ENCODE measurements around the gene NEK7.
"Not testable (repeated sequence)": the region's sequence is repeated elsewhere in the genome, so short reads cannot be mapped to it uniquely, and the experiment has no call there.

The NEK7 gene

DNA sequence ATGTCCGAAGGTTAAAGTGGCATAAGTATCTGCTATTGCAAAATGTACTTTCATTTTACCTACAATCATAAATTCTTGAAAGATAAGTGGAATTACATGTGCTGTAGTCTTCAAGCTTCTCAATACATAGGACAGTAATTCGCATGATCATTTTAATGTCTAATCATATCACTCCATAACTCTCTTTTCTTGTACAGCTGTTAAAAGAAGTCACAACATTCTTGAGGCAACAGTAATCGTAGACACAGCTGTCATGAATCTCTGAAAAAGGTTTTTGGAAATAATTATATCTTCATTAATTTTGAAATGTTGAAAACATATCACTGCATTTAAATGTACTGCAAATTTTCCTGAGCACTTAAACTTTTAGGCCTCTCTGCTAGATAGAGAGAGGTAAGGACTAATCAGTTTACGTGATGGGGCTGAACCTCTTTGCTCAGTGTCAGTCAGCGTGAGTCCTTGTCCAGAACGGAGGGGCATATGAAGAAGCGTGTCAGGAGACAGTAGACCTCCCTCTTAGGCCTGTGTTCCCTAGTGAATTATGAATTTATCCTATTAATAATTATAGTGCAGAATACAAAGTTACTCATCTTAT lies 133.4 kb downstream of the NEK7 start:
- DNase-seq (ENCODE audit: low read depth in 2 of 2) = no peak

- no peak for DNase-seq (ENCODE audit: low read depth in 2 of 2)
Observed at GRCh38 chr1:198291036-198291435, 134.2 kb downstream of the NEK7 start.

DNA sequence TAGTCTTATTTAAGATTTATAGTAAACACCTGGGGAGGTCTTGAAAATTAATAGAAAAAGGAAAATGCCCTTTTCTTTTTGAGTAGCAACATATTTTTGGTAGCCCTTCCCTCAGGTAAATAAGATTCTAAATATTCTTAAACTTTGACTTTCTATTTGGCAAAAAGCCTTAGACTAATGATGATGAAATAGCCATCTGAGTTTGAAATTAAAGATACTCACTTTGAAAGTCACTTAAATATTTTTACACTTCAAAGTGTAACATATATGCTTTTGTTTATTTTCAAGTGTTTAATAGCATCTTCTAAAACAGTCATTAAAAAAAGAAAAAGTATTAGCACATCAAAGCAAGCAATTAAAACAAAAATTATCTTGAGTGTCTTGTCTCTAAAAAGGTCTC lies 135.1 kb downstream of the NEK7 start:
- DNase-seq (ENCODE audit: low read depth in 2 of 2) = no peak

- no peak for DNase-seq (ENCODE audit: low read depth in 2 of 2)
Observed at GRCh38 chr1:198295225-198295624, 138.4 kb downstream of the NEK7 start.

DNA sequence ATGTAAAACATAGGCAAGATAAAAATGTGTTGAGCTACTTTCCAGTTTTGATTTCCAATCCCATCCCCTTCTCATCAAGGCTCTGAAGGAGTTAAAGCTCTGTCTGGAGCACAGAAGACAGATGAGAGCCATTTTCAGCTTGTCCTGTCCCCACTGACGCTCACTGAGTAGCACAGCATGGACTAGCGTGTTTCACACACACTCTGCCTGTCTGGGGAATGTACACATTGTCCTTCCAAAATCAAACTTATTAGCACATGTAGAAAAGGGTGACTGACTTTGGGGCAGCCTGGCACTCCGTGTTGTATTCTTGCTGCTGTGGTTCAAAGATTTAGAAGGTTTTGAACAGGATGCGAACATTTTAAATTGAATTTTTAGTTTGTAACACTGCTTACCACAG lies 139.2 kb downstream of the NEK7 start:
- DNase-seq (ENCODE audit: low read depth in 2 of 2) = no peak

- no peak for DNase-seq (ENCODE audit: low read depth in 2 of 2)
Observed at GRCh38 chr1:198297281-198297680, 140.5 kb downstream of the NEK7 start.

DNA sequence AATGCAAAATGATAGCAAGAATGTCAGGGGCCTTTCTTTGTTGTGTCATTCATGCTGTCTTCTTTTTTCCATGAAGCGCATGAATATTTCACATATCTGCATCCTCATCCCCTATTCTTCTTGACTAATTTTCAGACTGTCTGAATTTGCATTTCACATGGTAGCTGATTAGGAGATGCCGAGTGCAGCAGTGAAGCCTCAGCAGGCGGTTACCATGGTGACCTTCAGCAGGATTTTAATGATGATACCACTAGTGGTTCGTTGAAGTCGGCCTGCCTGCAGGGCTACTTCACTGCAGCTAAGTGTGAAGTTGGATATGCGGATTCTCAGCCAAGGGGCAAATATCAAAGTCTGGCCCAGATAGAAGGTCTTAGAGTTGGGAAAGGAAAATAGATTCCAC lies 141.8 kb downstream of the NEK7 start:
- no peak for DNase-seq (ENCODE audit: low read depth in 2 of 2)

GRCh38 chr1:198300451-198300850 lies 143.7 kb downstream of the NEK7 start:
- no peak for DNase-seq (ENCODE audit: low read depth in 2 of 2)

DNA sequence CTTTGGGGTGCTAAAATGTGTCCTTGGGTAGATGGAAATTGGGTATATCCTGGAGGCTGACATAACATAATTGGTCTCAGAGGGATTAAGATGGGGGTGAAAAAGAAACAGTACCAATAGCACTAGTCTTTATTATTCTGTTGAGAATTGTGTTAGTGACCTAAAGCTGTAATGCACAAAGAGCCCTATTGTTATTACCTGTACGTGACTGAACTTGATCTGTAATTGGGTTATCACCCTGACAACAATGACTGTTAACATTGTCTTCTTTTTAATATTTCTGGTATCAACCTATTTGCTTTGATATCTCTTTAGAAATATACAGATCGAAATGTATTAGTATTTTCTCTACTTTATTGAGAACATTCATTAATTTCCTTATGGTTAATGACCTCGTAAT lies 147.6 kb downstream of the NEK7 start:
- DNase-seq (ENCODE audit: low read depth in 2 of 2) = no peak

GRCh38 chr1:198314817-198315216 lies 158.0 kb downstream of the NEK7 start:
- not testable (repeated sequence) for DNase-seq (ENCODE audit: low read depth in 2 of 2)

GRCh38 chr1:198315331-198315730 lies 158.5 kb downstream of the NEK7 start:
- not testable (repeated sequence) for DNase-seq (ENCODE audit: low read depth in 2 of 2)

GRCh38 chr1:198316546-198317100 lies 159.8 kb downstream of the NEK7 start:
- DNase-seq (ENCODE audit: low read depth in 2 of 2) = no peak

GRCh38 chr1:198318085-198318484 lies 161.3 kb downstream of the NEK7 start:
- DNase-seq (ENCODE audit: low read depth in 2 of 2) = no peak

DNA sequence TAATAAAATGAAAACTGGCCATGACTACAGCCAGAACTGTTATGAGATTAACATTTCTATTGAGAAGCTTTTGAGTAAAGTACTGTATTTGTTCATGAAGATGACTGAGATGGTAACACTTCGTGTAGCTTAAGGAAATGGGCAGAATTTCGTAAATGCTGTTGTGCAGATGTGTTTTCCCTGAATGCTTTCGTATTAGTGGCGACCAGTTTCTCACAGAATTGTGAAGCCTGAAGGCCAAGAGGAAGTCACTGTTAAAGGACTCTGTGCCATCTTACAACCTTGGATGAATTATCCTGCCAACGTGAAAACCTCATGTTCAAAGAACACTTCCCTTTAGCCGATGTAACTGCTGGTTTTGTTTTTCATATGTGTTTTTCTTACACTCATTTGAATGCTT lies 164.0 kb downstream of the NEK7 start:
- no peak for DNase-seq (ENCODE audit: low read depth in 2 of 2)

GRCh38 chr1:198326232-198326631 lies 169.4 kb downstream of the NEK7 start:
- no peak for DNase-seq (ENCODE audit: low read depth in 2 of 2)

DNA sequence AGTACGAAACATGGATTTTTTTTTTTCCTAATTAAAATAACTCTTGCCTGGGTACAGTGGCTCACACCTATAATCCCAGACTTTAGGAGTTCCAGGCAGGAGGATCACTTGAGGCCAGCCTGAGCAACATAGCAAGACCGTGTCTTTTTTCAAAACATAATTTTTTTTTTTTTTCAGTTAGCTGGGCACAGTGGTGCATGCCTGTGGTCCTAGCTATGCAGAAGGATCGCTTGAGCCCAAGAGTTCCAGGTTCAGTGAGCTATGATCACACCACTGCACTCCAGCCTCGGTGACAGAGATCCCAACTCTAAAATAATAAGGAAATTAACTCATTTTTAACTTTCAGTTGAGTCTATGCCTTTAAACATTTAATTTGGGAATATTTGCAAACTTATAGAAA lies 170.1 kb downstream of the NEK7 start:
- no peak for DNase-seq (ENCODE audit: low read depth in 2 of 2)

GRCh38 chr1:198328458-198329032 lies 171.7 kb downstream of the NEK7 start:
- no peak for DNase-seq (ENCODE audit: low read depth in 2 of 2)

DNA sequence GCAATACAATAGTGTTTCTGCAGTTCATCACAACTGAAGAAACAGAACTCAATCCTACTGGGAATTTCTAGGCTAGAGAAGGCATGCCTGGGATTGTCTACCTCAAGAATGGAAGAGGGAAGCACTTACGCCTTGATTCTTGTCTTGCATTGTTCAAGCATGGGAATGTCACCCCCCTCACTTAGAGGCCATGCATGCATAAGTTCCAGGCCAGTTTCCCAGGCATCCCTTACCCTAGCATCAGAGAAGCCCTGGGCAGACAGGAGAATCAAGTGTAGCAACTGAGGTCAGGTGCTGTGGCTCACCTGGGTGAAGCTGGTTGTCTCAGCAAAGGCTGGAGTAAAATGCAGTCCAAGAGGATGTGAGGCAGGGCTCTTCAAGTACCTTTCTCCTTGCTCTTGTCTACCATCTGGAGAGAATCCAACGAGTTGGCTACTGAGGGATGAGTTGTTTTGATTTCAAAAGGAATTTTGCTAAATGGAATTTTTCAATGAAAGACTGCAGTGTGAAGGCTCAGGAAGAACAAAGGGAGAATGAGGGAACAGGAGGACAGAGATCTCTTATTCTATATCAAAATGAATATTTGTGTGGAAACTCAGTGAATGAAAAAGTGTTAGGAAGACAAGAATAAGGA lies 174.3 kb downstream of the NEK7 start:
- DNase-seq (ENCODE audit: low read depth in 2 of 2) = no peak

- DNase-seq (ENCODE audit: low read depth in 2 of 2) = no peak
Observed at GRCh38 chr1:198333744-198334143, 176.9 kb downstream of the NEK7 start.

GRCh38 chr1:198335663-198336062 lies 178.9 kb downstream of the NEK7 start:
- DNase-seq (ENCODE audit: low read depth in 2 of 2) = no peak

DNA sequence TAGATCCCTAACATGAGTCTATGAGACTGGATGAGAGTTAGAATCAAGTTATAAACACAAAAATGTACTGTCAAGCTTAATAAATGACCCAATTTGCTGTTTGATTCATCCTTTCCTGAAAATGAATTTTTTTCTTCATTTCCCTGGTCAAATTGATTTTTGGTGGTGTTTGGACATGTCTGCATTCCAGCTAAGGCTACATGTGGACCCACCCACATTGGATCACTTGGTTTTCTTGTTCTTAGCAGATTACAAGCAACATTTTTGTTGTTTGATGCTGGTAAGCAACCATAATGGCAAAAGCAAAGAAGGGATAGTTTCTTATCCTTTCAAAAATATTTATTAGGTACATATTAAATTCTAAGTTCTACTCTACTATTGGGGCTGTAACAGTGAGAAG lies 181.1 kb downstream of the NEK7 start:
- DNase-seq (ENCODE audit: low read depth in 2 of 2) = no peak

DNA sequence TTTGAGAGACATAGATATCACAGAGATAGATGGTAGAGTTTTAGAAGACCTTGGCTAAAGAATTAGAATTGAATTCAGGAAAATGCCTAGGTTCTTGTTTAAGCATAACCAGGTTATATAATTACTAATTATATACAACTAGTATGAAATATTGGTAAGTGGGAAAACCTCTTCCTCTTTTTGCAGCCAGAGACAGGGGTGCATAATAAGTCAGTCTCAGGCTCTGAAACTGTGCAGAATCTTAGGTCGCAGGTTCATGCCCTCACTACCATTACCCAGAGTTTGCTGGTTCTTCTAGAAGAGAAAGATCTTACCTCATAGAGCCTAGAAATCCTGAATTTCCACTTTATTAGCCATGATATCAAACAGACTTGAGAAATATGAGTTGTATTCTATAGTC lies 183.3 kb downstream of the NEK7 start:
- no peak for DNase-seq (ENCODE audit: low read depth in 2 of 2)

- no peak for DNase-seq (ENCODE audit: low read depth in 2 of 2)
Observed at GRCh38 chr1:198346178-198346577, 189.4 kb downstream of the NEK7 start.
